ENCODE data around the gene AGPAT3.

DNA sequence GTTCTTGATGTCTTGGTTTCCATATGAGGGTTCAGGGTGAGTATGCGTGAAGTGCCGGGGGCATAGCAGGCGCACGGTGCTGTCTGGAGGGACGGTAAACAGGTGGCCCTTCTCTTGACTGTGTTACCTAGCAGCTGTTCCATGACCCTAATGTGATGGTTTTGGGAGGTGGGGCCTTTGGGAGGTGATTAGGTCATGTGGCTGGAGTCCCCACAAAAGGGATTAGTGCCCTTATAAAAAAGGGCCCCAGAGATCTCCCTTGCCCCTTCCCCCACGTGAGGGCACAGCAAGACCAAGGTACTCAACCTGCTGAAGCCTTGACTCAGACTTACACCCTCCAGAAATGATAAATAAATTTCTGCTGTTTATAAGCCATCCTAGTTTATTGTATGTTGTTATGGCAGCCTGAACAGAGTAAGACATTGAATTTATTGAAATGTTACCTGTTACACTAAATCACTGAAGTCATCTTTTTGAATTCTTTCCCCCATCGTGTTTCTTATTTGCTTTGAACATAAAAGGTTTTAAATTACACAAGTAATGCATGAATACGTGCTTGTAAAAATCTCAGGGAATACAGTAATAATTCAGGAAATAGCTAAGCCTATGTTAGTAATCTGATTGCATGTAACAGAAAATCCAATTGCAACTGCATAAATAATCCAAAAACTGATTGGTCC, 162.7 kb downstream of the AGPAT3 start:
- TF ChIP-seq EZH2 (IDR thresholded peaks at IDR 0.05; ENCODE audit: borderline replicate concordance, low read depth, low read length, severe bottlenecking) = no peak
- TF ChIP-seq, protein P1, sequence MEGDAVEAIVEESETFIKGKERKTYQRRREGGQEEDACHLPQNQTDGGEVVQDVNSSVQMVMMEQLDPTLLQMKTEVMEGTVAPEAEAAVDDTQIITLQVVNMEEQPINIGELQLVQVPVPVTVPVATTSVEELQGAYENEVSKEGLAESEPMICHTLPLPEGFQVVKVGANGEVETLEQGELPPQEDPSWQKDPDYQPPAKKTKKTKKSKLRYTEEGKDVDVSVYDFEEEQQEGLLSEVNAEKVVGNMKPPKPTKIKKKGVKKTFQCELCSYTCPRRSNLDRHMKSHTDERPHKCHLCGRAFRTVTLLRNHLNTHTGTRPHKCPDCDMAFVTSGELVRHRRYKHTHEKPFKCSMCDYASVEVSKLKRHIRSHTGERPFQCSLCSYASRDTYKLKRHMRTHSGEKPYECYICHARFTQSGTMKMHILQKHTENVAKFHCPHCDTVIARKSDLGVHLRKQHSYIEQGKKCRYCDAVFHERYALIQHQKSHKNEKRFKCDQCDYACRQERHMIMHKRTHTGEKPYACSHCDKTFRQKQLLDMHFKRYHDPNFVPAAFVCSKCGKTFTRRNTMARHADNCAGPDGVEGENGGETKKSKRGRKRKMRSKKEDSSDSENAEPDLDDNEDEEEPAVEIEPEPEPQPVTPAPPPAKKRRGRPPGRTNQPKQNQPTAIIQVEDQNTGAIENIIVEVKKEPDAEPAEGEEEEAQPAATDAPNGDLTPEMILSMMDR (IDR thresholded peaks at IDR 0.05; ENCODE audit: extremely low read depth in 1 of 2, insufficient read depth in 1 of 2, low read depth in 1 of 2, low read length in 2 of 2) = no peak
- TF ChIP-seq, protein P2, sequence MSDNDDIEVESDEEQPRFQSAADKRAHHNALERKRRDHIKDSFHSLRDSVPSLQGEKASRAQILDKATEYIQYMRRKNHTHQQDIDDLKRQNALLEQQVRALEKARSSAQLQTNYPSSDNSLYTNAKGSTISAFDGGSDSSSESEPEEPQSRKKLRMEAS (IDR thresholded peaks at IDR 0.05; ENCODE audit: insufficient read depth, insufficient read length) = no peak
- no peak for TF ChIP-seq POLR2AphosphoS5 (IDR thresholded peaks at IDR 0.05; ENCODE audit: insufficient read depth, low read depth, low read length)
- no peak for TF ChIP-seq POLR2A (IDR thresholded peaks at IDR 0.05; ENCODE audit: low read depth, low read length)
- TF ChIP-seq MYC (IDR thresholded peaks at IDR 0.05; ENCODE audit: low read depth, low read length) = no peak
- TF ChIP-seq JUN (IDR thresholded peaks at IDR 0.05; ENCODE audit: borderline replicate concordance, insufficient read depth, insufficient read length, low read depth) = no peak
